ENCODE data around the gene LIF. TPM values are rescaled to one million over a fixed set of nuclear protein-coding genes. Genes with fewer than 3 reads are reported as not detected.

LIF gene
- total RNA-seq, 1 experiment from 2014 or later = 75.4 TPM

DNA sequence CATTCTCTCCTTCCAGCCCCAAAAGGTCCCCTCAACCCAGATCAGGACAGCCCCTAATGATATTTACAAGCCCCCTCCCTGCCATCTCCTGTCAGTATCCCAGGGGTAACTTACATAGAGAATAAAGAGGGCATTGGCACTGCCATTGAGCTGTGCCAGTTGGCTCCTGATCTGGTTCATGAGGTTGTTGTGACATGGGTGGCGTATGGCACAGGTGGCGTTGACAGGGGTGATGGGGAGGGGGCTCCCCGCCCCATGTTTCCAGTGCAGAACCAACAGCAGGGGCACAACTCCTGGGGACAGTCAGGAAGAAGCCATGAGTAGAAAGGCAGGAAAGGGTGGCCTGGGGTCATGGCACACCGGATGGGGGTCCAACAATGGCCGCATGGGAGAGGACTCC lies 1.9 kb downstream of the LIF start:
- ChIA-PET CTCF (no interaction called here), RAD21 (ENCODE audit: low non-redundant PET in 1 of 2, low total read pairs in 2 of 2, uncharacterized antibody in 2 of 2, unreplicated experiment in 2 of 2) (no interaction called here), POLR2A (no interaction called here)
- DNase-seq (ENCODE audit: low read depth, low spot score) (no peak), ATAC-seq (no peak)
- peaks cover 4 to 33% of the 10 kb centered on the region in 2 experiments; a peak in 3 of 4 replicates for H3K36me3 ChIP-seq (ENCODE audit: control insufficient read depth in 1 of 2, insufficient read depth in 2 of 2, low read length in 2 of 2)
- no peak for TF ChIP-seq CEBPB (IDR thresholded peaks at IDR 0.05; ENCODE audit: low read depth)
- TF ChIP-seq SRF (IDR thresholded peaks at IDR 0.05; ENCODE audit: low read depth) = no peak
- TF ChIP-seq POLR2A (IDR thresholded peaks at IDR 0.05; ENCODE audit: borderline replicate concordance, extremely low read depth, insufficient read depth, insufficient read length) = no peak
- TF ChIP-seq YY1 (IDR thresholded peaks at IDR 0.05; ENCODE audit: extremely low read depth, insufficient replicate concordance, low read depth, low read length) = no peak
- TF ChIP-seq ELF1 (IDR thresholded peaks at IDR 0.05; ENCODE audit: borderline replicate concordance, low read depth) = no peak
- no peak for TF ChIP-seq CBX3 (IDR thresholded peaks at IDR 0.05; ENCODE audit: low read depth)
- no peak for TF ChIP-seq SP1 (IDR thresholded peaks at IDR 0.05; ENCODE audit: low read depth)
- no peak for TF ChIP-seq EZH2 (IDR thresholded peaks at IDR 0.05)
- no peak overlapping the region for H2AFZ ChIP-seq (ENCODE audit: low read depth, low read length, poor library complexity, severe bottlenecking)
- H3K9me3 ChIP-seq (ENCODE audit: control insufficient read depth in 1 of 2, insufficient read depth in 1 of 2, low read depth in 1 of 2, low read length in 2 of 2) = no peaks in the 10 kb centered on the region
- H3K4me1 ChIP-seq (ENCODE audit: control insufficient read depth in 1 of 2, insufficient read depth in 2 of 2, low read length in 2 of 2) = peaks cover 46 to 100% of the 10 kb centered on the region in 2 experiments
- H3K27me3 ChIP-seq (ENCODE audit: insufficient read depth, low read length) = no peaks in the 10 kb centered on the region
- no TSS peak for BruUV-seq (replicated peaks)
- H3K79me2 ChIP-seq (ENCODE audit: insufficient read depth, low read length) = peaks cover 64% of the 10 kb centered on the region
- H3K4me2 ChIP-seq (ENCODE audit: low read length) = peak overlapping the region; percentile 96; the same call in 1 of the 2 replicates
- intact Hi-C loops (cut with micrococcal nuclease) = no loop called here
- H3K4me3 ChIP-seq (replicated peaks in 1 of 2; ENCODE audit: low read depth in 1 of 2, low read length in 2 of 2) = no peak overlapping the region
- no peaks in the 10 kb centered on the region for H4K20me1 ChIP-seq (ENCODE audit: insufficient read depth)
- H3K9me2 ChIP-seq (ENCODE audit: insufficient read depth) = no peaks in the 10 kb centered on the region
- H3K9ac ChIP-seq (ENCODE audit: low read length) = peak overlapping the region; percentile 12; the same call in 1 of the 2 replicates
- H3K27ac ChIP-seq (ENCODE audit: low read depth, low read length) = peak overlapping the region; percentile 85

DNA sequence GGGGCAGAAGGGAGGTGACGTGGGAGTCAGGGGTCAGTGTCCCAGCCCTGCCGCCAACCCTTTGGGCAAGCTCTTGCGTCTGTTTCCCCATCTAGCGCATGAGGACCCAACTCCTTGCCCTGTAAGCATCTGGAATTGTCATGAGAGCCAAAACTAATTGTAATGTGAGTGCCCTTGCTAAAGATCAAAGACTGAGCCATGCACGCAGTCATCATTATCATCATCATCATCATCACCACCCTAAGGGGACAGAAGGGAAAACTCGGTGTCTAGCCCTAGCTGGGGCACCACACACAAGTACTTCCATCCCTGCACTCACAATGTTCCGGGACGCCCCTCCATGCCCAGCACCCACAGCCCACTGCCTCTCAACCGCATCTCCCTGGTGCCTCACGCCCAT lies 2.5 kb downstream of the LIF start:
- no peaks in the 10 kb centered on the region for H3K9me3 ChIP-seq (ENCODE audit: control insufficient read depth in 1 of 2, insufficient read depth in 1 of 2, low read depth in 1 of 2, low read length in 2 of 2)
- TF ChIP-seq, protein P1, sequence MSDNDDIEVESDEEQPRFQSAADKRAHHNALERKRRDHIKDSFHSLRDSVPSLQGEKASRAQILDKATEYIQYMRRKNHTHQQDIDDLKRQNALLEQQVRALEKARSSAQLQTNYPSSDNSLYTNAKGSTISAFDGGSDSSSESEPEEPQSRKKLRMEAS (IDR thresholded peaks at IDR 0.05) = no peak
- TF ChIP-seq, protein P2, sequence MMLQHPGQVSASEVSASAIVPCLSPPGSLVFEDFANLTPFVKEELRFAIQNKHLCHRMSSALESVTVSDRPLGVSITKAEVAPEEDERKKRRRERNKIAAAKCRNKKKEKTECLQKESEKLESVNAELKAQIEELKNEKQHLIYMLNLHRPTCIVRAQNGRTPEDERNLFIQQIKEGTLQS (IDR thresholded peaks at IDR 0.05) = no peak
- TF ChIP-seq CBX3 (IDR thresholded peaks at IDR 0.05; ENCODE audit: low read depth) (no peak), ZNF274 (IDR thresholded peaks at IDR 0.05; ENCODE audit: low read depth, low read length) (no peak), ZFX (IDR thresholded peaks at IDR 0.05) (no peak), POLR2AphosphoS5 (IDR thresholded peaks at IDR 0.05; ENCODE audit: low read depth, low read length) (no peak)
- H3K36me3 ChIP-seq (ENCODE audit: control insufficient read depth in 1 of 2, insufficient read depth in 2 of 2, low read length in 2 of 2) = peaks cover 4 to 36% of the 10 kb centered on the region in 2 experiments; a peak in 3 of 4 replicates
- DNase-seq (ENCODE audit: low read depth, low spot score) (no peak), ATAC-seq (no peak)
- ChIA-PET POLR2A (interaction anchor here (1.1 to 1.2 kb wide), 2 partner anchors 13 to 37 kb away, joined by 3 read pairs; no protein-coding TSS in a partner anchor), CTCF (no interaction called here), RAD21 (ENCODE audit: low non-redundant PET in 1 of 2, low total read pairs in 2 of 2, uncharacterized antibody in 2 of 2, unreplicated experiment in 2 of 2) (interaction anchor here in 1 of 2 experiments (1.4 kb wide), 1 partner anchor 31 kb away, joined by 3 read pairs; no protein-coding TSS in a partner anchor)
- H3K4me2 ChIP-seq (ENCODE audit: low read length) = no peak overlapping the region
- H3K9me2 ChIP-seq (ENCODE audit: insufficient read depth) = no peaks in the 10 kb centered on the region
- peaks cover 46 to 100% of the 10 kb centered on the region in 2 experiments for H3K4me1 ChIP-seq (ENCODE audit: control insufficient read depth in 1 of 2, insufficient read depth in 2 of 2, low read length in 2 of 2)
- no peaks in the 10 kb centered on the region for H4K20me1 ChIP-seq (ENCODE audit: insufficient read depth)
- no peak overlapping the region for H3K9ac ChIP-seq (ENCODE audit: low read length)
- H3K4me3 ChIP-seq (replicated peaks in 1 of 2; ENCODE audit: low read depth in 1 of 2, low read length in 2 of 2) = no peak overlapping the region
- H2AFZ ChIP-seq (ENCODE audit: low read depth, low read length, poor library complexity, severe bottlenecking) = no peak overlapping the region
- intact Hi-C loops (cut with micrococcal nuclease) = no loop called here
- no peaks in the 10 kb centered on the region for H3K27me3 ChIP-seq (ENCODE audit: insufficient read depth, low read length)
- BruUV-seq (replicated peaks) = no TSS peak
- H3K79me2 ChIP-seq (ENCODE audit: insufficient read depth, low read length) = peaks cover 58% of the 10 kb centered on the region; the same call in 1 of the 2 replicates
- peak overlapping the region; percentile 85 for H3K27ac ChIP-seq (ENCODE audit: low read depth, low read length)
